Endothelial cell of umbilical vein (primary cell): ENCODE measurements around the gene APOL4. TPM values are rescaled to one million over a fixed set of nuclear protein-coding genes. Genes with fewer than 3 reads are reported as not detected.

ENCODE experiments used
- BruUV-seq: library from RNA; stranded (reverse); fragments of 400-500 nt; replicated peaks from 2 replicates; lab custom pipeline; 2021; lab: Mats Ljungman, UMichigan
- CTCF ChIA-PET: fragments of 300-600, 350-600 bp; sonication (Branson Sonifier 250); formaldehyde crosslinking; loops from one replicate; lab custom pipeline; 2021; ENCODE audit warnings: antibody characterized with exemption, inconsistent platforms; lab: Charles Lee
- POLR2A ChIA-PET: fragments of 300-600, 350-600 bp; sonication (Branson Sonifier 250); formaldehyde crosslinking; loops from one replicate; lab custom pipeline; 2021; ENCODE audit warnings: antibody characterized with exemption, inconsistent platforms; lab: Charles Lee
- DNase-seq: peaks from one replicate; pipeline ENCODE4 v3.0.0-alpha.2; 2011; ENCODE audit warnings: low read depth, low spot score
- FAIRE-seq: peaks from 2 replicates; lab custom pipeline; 2011; peaks lifted over from hg19 to GRCh38; lab: Jason Lieb, UNC
- H2AFZ ChIP-seq: 2 replicates; pipeline ENCODE4 v1.6.0; 2012; ENCODE audit warnings: low read depth, low read length, control low read depth, inconsistent platforms
- H3K27ac ChIP-seq: 2 replicates; pipeline ENCODE4 v1.5.1; 2011; ENCODE audit warnings: low read depth, mild to moderate bottlenecking, control low read depth, low read length, moderate library complexity; ENCODE audit not compliant: insufficient read depth
- H3K27me3 ChIP-seq, 2 experiments: 2 replicates each; pipeline versions ENCODE4 v1.6.0 to v1.6.1; 2011; ENCODE audit warnings: low read length in 2 of 2, mixed read lengths in 1 of 2; ENCODE audit not compliant: control insufficient read depth in 2 of 2, insufficient read depth in 2 of 2
- H3K36me3 ChIP-seq, 2 experiments: 2 replicates in 1 of 2; 3 replicates in 1 of 2; pipeline ENCODE4 v1.5.1; 2011; ENCODE audit warnings: low read length in 2 of 2, mild to moderate bottlenecking in 1 of 2, moderate library complexity in 1 of 2; ENCODE audit not compliant: control insufficient read depth in 2 of 2, insufficient read depth in 2 of 2; ENCODE audit errors: extremely low read depth in 1 of 2
- H3K4me1 ChIP-seq: 3 replicates; pipeline ENCODE4 v1.5.1; 2011; ENCODE audit warnings: mild to moderate bottlenecking, low read length; ENCODE audit not compliant: control insufficient read depth, insufficient read depth; ENCODE audit errors: extremely low read depth
- H3K4me2 ChIP-seq: 2 replicates; pipeline ENCODE4 v1.6.1; 2011; ENCODE audit warnings: low read length, control low read depth, mixed read lengths; ENCODE audit not compliant: insufficient read depth
- H3K4me3 ChIP-seq, 3 experiments: fragments of 200-600 bp in 1 of 3; sonication (generic), shearing (Covaris generic) in 1 of 3; replicated peaks in 1 of 3; 2 replicates each; pipeline ENCODE4 v1.5.1; 2011 to 2016; ENCODE audit warnings: control low read depth in 3 of 3, low read length in 3 of 3, mild to moderate bottlenecking in 2 of 3, inconsistent platforms in 1 of 3, low read depth in 1 of 3, moderate library complexity in 1 of 3; ENCODE audit not compliant: insufficient read depth in 1 of 3
- H3K79me2 ChIP-seq: 2 replicates; pipeline ENCODE4 v1.6.0; 2012; ENCODE audit warnings: low read length, inconsistent platforms; ENCODE audit not compliant: control insufficient read depth, insufficient read depth
- H3K9ac ChIP-seq: replicated peaks from 2 replicates; pipeline ENCODE3; 2011; ENCODE audit warnings: low read length, control low read depth; ENCODE audit not compliant: insufficient read depth; ENCODE audit errors: extremely low read depth
- H3K9me1 ChIP-seq: replicated peaks from 3 replicates; pipeline ENCODE4 v1.6.0; 2011; ENCODE audit warnings: mild to moderate bottlenecking, low read length; ENCODE audit not compliant: control insufficient read depth, insufficient read depth; ENCODE audit errors: extremely low read depth
- H3K9me3 ChIP-seq: replicated peaks from 2 replicates; pipeline ENCODE4 v1.5.1; 2012; ENCODE audit warnings: low read length, inconsistent platforms; ENCODE audit not compliant: control insufficient read depth, insufficient read depth
- H4K20me1 ChIP-seq: replicated peaks from 2 replicates; pipeline ENCODE3; 2011; ENCODE audit warnings: mild to moderate bottlenecking, low read length; ENCODE audit not compliant: control insufficient read depth, insufficient read depth; ENCODE audit errors: extremely low read depth
- CTCF ChIP-seq, 2 donors: IDR thresholded peaks; 1 replicate in 1 of 2; 2 replicates in 1 of 2; pipeline ENCODE4 v1.5.1; 2011; ENCODE audit warnings: low read length in 2 of 2, mild to moderate bottlenecking in 2 of 2, moderate library complexity in 2 of 2, control low read depth in 1 of 2, inconsistent platforms in 1 of 2, low read depth in 1 of 2; ENCODE audit not compliant: insufficient read depth in 1 of 2; ENCODE audit errors: extremely low read depth in 1 of 2
- EZH2 ChIP-seq: IDR thresholded peaks from 2 replicates; pipeline ENCODE4 v1.6.1; 2012; ENCODE audit warnings: borderline replicate concordance, low read depth, mild to moderate bottlenecking, moderate library complexity, low read length, inconsistent platforms; ENCODE audit not compliant: severe bottlenecking
- FOS ChIP-seq: IDR thresholded peaks from 2 replicates; pipeline ENCODE4 v1.6.1; 2011; ENCODE audit warnings: mild to moderate bottlenecking, low read length, moderate library complexity, borderline replicate concordance; ENCODE audit not compliant: insufficient read depth
- GATA2 ChIP-seq: IDR thresholded peaks from 2 replicates; pipeline ENCODE4 v1.7.0; 2011; ENCODE audit warnings: low read depth, mild to moderate bottlenecking, moderate library complexity, mixed read lengths, low read length; ENCODE audit not compliant: insufficient read length, insufficient read depth
- JUN ChIP-seq: IDR thresholded peaks from 2 replicates; pipeline ENCODE4 v1.6.1; 2011; ENCODE audit warnings: borderline replicate concordance, low read depth; ENCODE audit not compliant: insufficient read length, insufficient read depth
- MYC ChIP-seq: IDR thresholded peaks from one replicate; pipeline ENCODE4 v1.6.1; 2011; ENCODE audit warnings: mild to moderate bottlenecking, low read depth, low read length
- POLR2A ChIP-seq: IDR thresholded peaks from 2 replicates; pipeline ENCODE4 v1.6.1; 2012; ENCODE audit warnings: low read depth, mild to moderate bottlenecking, control low read depth, low read length
- POLR2AphosphoS5 ChIP-seq: IDR thresholded peaks from 2 replicates; pipeline ENCODE4 v1.6.1; 2012; ENCODE audit warnings: low read depth, mild to moderate bottlenecking, control low read depth, low read length, moderate library complexity; ENCODE audit not compliant: insufficient read depth
- dilution Hi-C: fragments of 300-500 bp; cut with MboI; formaldehyde crosslinking; loops from one replicate; pipeline ENCODE4 v1.15.0; 2019; ENCODE audit warnings: low sequenced_read_pairs; ENCODE audit not compliant: extremely low pct_ligation_motif_present
- intact Hi-C: fragments of 100-400 bp; cut with micrococcal nuclease; formaldehyde crosslinking; loops from one replicate; pipeline ENCODE4 v1.10.0; 2022
- polyA plus RNA-seq, 4 experiments: library from polyadenylated mRNA; depleted of rRNA in 3 of 4; stranded (reverse) in 3 of 4; unstranded in 1 of 4; fragments of >200 nt; gene quantifications; 2 replicates each; pipeline versions ENCODE4 v1.2.1 to v1.2.3, GENCODE V29; 2011 to 2012; ENCODE audit warnings: missing spikeins in 1 of 4
- total RNA-seq: library from RNA; stranded (reverse); gene quantifications from 2 replicates; pipeline ENCODE4 v1.2.3, GENCODE V29; 2021
- TF ChIP-seq, protein P1 (sequence below): IDR thresholded peaks from 2 replicates; pipeline ENCODE4 v1.6.1; 2011; ENCODE audit not compliant: insufficient read depth, insufficient read length

The APOL4 gene
- total and polyA plus RNA-seq, 2 donors (not counting 3 experiments of a cell fraction or from before 2014, with no cell fraction given) = 0.33 to 0.97 TPM

GRCh38 chr22:36237462-36238372 is 36.1 kb upstream of the APOL4 start:
- POLR2A ChIA-PET = interaction anchor here (1.2 kb wide), 1 partner anchor 15 kb away, joined by 3 read pairs; the partner anchor contains the start of gene APOL1
- CTCF ChIA-PET = interaction anchor here (1.4 to 6.4 kb wide), 8 partner anchors 16 to 249 kb away, joined by 3 to 27 read pairs (median 18); partner anchors contain the start of gene APOL1

More at GRCh38 chr22:36237462-36238372, 36.1 kb upstream of the APOL4 start:
- no peaks in the 10 kb centered on the region for H3K27me3 ChIP-seq
- dilution Hi-C loops (no loop called here), intact Hi-C loops (loop anchor here (2.0 kb wide), 2 partner anchors 35 to 249 kb away; no protein-coding TSS in a partner anchor)
- peak overlapping the region; percentile 21 for H3K9ac ChIP-seq
- H3K4me2 ChIP-seq = peak overlapping the region; percentile 85
- peaks cover 16% of the 10 kb centered on the region for H3K4me1 ChIP-seq
- peak; percentile 40 for DNase-seq
- peak overlapping the region in 2 of 3 experiments; percentile 7 to 82 for H3K4me3 ChIP-seq
- TF ChIP-seq POLR2A (no peak), GATA2 (no peak), JUN (no peak), FOS (no peak), EZH2 (no peak), CTCF (IDR thresholded peaks at IDR 0.05; ENCODE audit: extremely low read depth in 1 of 2, insufficient read depth in 1 of 2, low read depth in 1 of 2, low read length in 2 of 2) (no peak), MYC (no peak), POLR2AphosphoS5 (no peak)
- TF ChIP-seq, protein P1, sequence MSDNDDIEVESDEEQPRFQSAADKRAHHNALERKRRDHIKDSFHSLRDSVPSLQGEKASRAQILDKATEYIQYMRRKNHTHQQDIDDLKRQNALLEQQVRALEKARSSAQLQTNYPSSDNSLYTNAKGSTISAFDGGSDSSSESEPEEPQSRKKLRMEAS = no peak
- BruUV-seq = no TSS peak
- no peaks in the 10 kb centered on the region for H3K9me1 ChIP-seq
- no peaks in the 10 kb centered on the region for H3K9me3 ChIP-seq
- H3K36me3 ChIP-seq = peaks cover 0 to 11% of the 10 kb centered on the region in 2 experiments
- no peak overlapping the region for H3K27ac ChIP-seq
- no peaks in the 10 kb centered on the region for H4K20me1 ChIP-seq
- FAIRE-seq = no peak
- H2AFZ ChIP-seq = no peak overlapping the region
- H3K79me2 ChIP-seq = peaks cover 26% of the 10 kb centered on the region
